H7 (cell line): ENCODE results near the gene ZNF311. TPM values are rescaled to one million over a fixed set of nuclear protein-coding genes. Genes with fewer than 3 reads are reported as not detected.

Experiments
- DNase-seq: peaks from one replicate; pipeline ENCODE4 v3.0.0; 2012
- H3K27me3 ChIP-seq: 2 replicates; pipeline ENCODE4 v1.6.0; 2011; ENCODE audit warnings: mild to moderate bottlenecking, low read length; ENCODE audit not compliant: control insufficient read depth, insufficient read depth
- H3K36me3 ChIP-seq: replicated peaks from 2 replicates; pipeline ENCODE4 v1.5.1; 2011; ENCODE audit warnings: low read length; ENCODE audit not compliant: control insufficient read depth, insufficient read depth
- H3K4me3 ChIP-seq: 2 replicates; pipeline ENCODE4 v1.5.1; 2011; ENCODE audit warnings: low read depth, mild to moderate bottlenecking, control low read depth, low read length, moderate library complexity; ENCODE audit not compliant: insufficient read depth
- total RNA-seq: library from RNA; depleted of rRNA; stranded (reverse); fragments of >200 nt; shearing (Covaris generic); gene quantifications from 2 replicates; pipeline ENCODE4 v1.2.3, GENCODE V29; 2014; rRNA removed

Gene ZNF311
- total RNA-seq, result 1.4 and 2.8 TPM in 2 replicates

- Histone ChIP-seq H3K36me3 (no peaks in the 10 kb centered on the region; the same call in 1 of the 2 replicates), H3K27me3 (peaks cover 2% of the 10 kb centered on the region; the same call in 1 of the 2 replicates), H3K4me3 (peak within 1 kb of the TSS; percentile 47)
- peak; percentile 50 for DNase-seq
Observed at GRCh38 chr6:29005183-29005885, at the start of gene ZNF311. Gene ZNF311 (minus strand): TSS chr6:29005315. CDS start chr6:29003954, 1,361 bp downstream.

GRCh38 chr6:29051680-29052079, 46.6 kb upstream of the ZNF311 start:
- no peak for DNase-seq
- H3K36me3 ChIP-seq, result no peaks in the 10 kb centered on the region
- H3K4me3 ChIP-seq, result no peak overlapping the region
- H3K27me3 ChIP-seq, result no peaks in the 10 kb centered on the region

DNA sequence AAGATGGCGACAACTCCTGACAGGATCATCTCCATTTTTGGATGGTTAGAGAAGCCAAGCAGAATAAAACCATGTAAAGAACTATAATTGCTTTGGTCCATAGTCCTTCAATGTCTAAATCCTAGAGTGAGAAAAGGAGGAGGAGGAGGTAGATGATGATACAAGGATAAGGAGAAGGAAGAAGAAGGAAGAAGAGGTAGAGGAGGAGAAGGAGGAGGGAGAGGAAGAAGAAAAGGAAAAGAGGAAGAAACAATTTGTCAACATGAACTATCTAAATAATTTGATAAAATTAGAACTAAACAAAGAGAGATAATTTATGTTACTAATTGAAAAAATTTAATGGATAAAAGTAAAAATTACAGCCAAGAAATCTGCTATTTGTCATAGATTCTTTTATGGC, 40.0 kb upstream of the ZNF311 start, which contains the start of gene OR2W1:
TSS of gene OR2W1 (minus strand) at position 101 of the 400 bp plus-strand sequence. CDS start at position 101, 0 bp downstream.
- no peaks in the 10 kb centered on the region for H3K27me3 ChIP-seq

GRCh38 chr6:29035951-29036350, 30.8 kb upstream of the ZNF311 start:
- peak; percentile 27 for DNase-seq
- no peak overlapping the region for H3K4me3 ChIP-seq
- no peaks in the 10 kb centered on the region for H3K27me3 ChIP-seq
- H3K36me3 ChIP-seq, result no peaks in the 10 kb centered on the region

More for the DNA sequence above, 40.0 kb upstream of the ZNF311 start, which contains the start of gene OR2W1:
- Histone ChIP-seq H3K36me3 (no peaks in the 10 kb centered on the region), H3K4me3 (no peak within 1 kb of the TSS)
- no peak for DNase-seq

DNA sequence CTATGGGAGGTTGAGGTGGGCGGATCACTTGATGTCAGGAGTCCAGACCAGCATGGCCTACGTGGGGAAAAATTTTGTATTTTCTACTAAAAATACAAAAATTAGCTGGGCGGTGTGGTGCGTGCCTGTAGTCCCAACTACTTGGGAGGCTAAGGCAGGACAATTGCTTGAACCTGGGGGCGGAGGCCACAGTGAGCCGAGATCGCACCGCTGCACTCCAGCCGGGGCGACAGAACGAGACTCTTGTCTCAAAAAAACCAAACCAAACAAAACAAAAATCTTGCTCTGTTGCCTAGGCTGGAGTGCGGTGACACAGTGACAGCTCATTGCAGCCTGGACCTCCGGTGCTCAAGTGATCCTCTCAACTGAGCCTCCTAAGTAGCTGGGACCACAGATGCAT, 23.7 kb upstream of the ZNF311 start:
- Histone ChIP-seq H3K36me3 (no peaks in the 10 kb centered on the region), H3K27me3 (no peaks in the 10 kb centered on the region; the same call in 1 of the 2 replicates), H3K4me3 (no peak overlapping the region)
- DNase-seq, result no peak

- H3K4me3 ChIP-seq, result no peak overlapping the region
- H3K27me3 ChIP-seq, result no peaks in the 10 kb centered on the region; the same call in 1 of the 2 replicates
- DNase-seq, result no peak
- no peaks in the 10 kb centered on the region for H3K36me3 ChIP-seq
Observed at GRCh38 chr6:29025927-29026585, 20.9 kb upstream of the ZNF311 start.

DNA sequence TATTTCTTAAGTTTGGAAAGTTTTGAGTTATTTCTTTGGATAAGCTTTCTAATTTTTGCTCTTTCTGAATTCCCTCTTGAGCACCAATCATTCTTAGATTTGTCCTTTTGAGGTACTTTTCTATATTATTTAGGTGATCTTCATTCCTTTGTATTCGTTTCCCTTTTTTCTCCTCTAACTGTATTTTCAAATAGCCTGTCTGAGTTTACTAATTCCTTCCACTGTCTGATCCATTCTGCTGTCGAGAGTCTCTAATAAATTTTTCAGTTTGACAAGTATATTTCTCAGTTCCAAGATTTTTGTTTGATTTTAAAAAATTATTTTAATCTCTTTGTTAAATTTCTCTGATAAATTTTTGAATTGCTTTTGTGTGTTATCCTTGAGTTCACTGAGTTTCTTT, 16.3 kb upstream of the ZNF311 start:
- H3K4me3 ChIP-seq, result no peak overlapping the region
- DNase-seq, result no peak
- H3K36me3 ChIP-seq, result no peaks in the 10 kb centered on the region
- peaks cover 3% of the 10 kb centered on the region for H3K27me3 ChIP-seq

- Histone ChIP-seq H3K27me3 (peaks cover 10% of the 10 kb centered on the region), H3K4me3 (no peak overlapping the region), H3K36me3 (no peaks in the 10 kb centered on the region)
- no peak for DNase-seq
Observed at GRCh38 chr6:29019629-29020028, 14.5 kb upstream of the ZNF311 start.

DNA sequence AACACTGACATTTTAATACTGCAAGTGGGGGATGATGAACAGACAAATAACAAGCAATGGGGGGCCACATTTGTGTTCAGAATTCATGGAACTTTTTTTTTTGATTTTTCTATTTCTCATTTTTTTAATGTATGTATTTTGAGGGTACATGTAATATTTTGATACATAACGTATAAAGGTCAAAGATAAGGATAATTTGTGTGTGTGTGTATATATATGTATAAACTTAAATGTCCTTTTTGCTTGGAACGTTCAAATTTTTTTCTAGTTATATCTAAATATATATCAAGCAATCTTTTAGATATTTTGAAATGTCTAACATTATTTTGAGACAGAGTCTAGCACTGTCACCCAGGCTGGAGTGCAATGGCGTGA, 12.3 kb upstream of the ZNF311 start:
- H3K4me3 ChIP-seq, result no peak overlapping the region; the same call in 1 of the 2 replicates

GRCh38 chr6:29016559-29017427, 11.7 kb upstream of the ZNF311 start:
- Histone ChIP-seq H3K36me3 (no peaks in the 10 kb centered on the region), H3K4me3 (peak overlapping the region; percentile 86), H3K27me3 (peaks cover 22% of the 10 kb centered on the region)
- DNase-seq, result peak; percentile 76

More for the DNA sequence above, 12.3 kb upstream of the ZNF311 start:
- Histone ChIP-seq H3K36me3 (no peaks in the 10 kb centered on the region), H3K27me3 (peaks cover 17% of the 10 kb centered on the region)
- DNase-seq, result no peak

GRCh38 chr6:29014729-29015608, 9.9 kb upstream of the ZNF311 start:
- Histone ChIP-seq H3K36me3 (no peaks in the 10 kb centered on the region), H3K27me3 (peaks cover 33% of the 10 kb centered on the region), H3K4me3 (peak overlapping the region; percentile 35; the same call in 1 of the 2 replicates)
- DNase-seq, result peak; percentile 78

- peak; percentile 80 for DNase-seq
- Histone ChIP-seq H3K27me3 (peaks cover 30% of the 10 kb centered on the region), H3K36me3 (no peaks in the 10 kb centered on the region), H3K4me3 (peak overlapping the region; percentile 49)
Observed at GRCh38 chr6:29011276-29011734, 6.2 kb upstream of the ZNF311 start.

- Histone ChIP-seq H3K4me3 (no peak overlapping the region), H3K27me3 (peaks cover 24% of the 10 kb centered on the region), H3K36me3 (no peaks in the 10 kb centered on the region)
- DNase-seq, result no peak
Observed at GRCh38 chr6:29009358-29009757, 4.2 kb upstream of the ZNF311 start.
